GM06990 (cell line): ENCODE results near the gene TACR2.
A peak's percentile ranks its signal among the peaks of the same experiment; 100 is the strongest.

ENCODE experiments used
- DNase-seq: peaks from one replicate; pipeline ENCODE4 v3.0.0-alpha.2; 2011; ENCODE audit not compliant: insufficient read length; ENCODE audit errors: extremely low read depth
- H3K27me3 ChIP-seq: replicated peaks from 2 replicates; pipeline ENCODE4 v1.6.0; 2011; ENCODE audit warnings: low read length; ENCODE audit not compliant: control insufficient read depth, insufficient read depth
- H3K36me3 ChIP-seq: 2 replicates; pipeline ENCODE4 v1.5.1; 2011; ENCODE audit warnings: low read length; ENCODE audit not compliant: control insufficient read depth, insufficient read depth
- H3K4me3 ChIP-seq: replicated peaks from 2 replicates; pipeline ENCODE4 v1.5.1; 2011; ENCODE audit warnings: low read depth, mild to moderate bottlenecking, control low read depth, low read length
- CTCF ChIP-seq: IDR thresholded peaks from 2 replicates; pipeline ENCODE4 v1.5.1; 2011; ENCODE audit warnings: low read length, control low read depth, mild to moderate bottlenecking, inconsistent platforms; ENCODE audit not compliant: insufficient read depth, poor library complexity, severe bottlenecking

The TACR2 gene

GRCh38 chr10:69415951-69416350 is 767 bp downstream of the TACR2 start:
- no peaks in the 10 kb centered on the region for H3K36me3 ChIP-seq
- TF ChIP-seq CTCF, result no peak
- H3K4me3 ChIP-seq, result no peak overlapping the region
- no peak for DNase-seq
- H3K27me3 ChIP-seq, result no peaks in the 10 kb centered on the region; the same call in 1 of the 2 replicates

- Histone ChIP-seq H3K27me3 (no peaks in the 10 kb centered on the region; the same call in 1 of the 2 replicates), H3K4me3 (no peak overlapping the region), H3K36me3 (no peaks in the 10 kb centered on the region)
- TF ChIP-seq CTCF, result no peak
- DNase-seq, result no peak
Measured at GRCh38 chr10:69415049-69415448, 1.7 kb downstream of the TACR2 start.

GRCh38 chr10:69414036-69415018 is 2.4 kb downstream of the TACR2 start:
- Histone ChIP-seq H3K4me3 (no peak overlapping the region), H3K36me3 (no peaks in the 10 kb centered on the region), H3K27me3 (no peaks in the 10 kb centered on the region; the same call in 1 of the 2 replicates)
- DNase-seq, result no peak
- TF ChIP-seq CTCF, result no peak

GRCh38 chr10:69413221-69413865 is 3.4 kb downstream of the TACR2 start:
- DNase-seq, result no peak
- TF ChIP-seq CTCF, result peak; percentile 64
- H3K36me3 ChIP-seq, result no peaks in the 10 kb centered on the region
- H3K4me3 ChIP-seq, result no peak overlapping the region
- no peaks in the 10 kb centered on the region; the same call in 1 of the 2 replicates for H3K27me3 ChIP-seq

- no peak for DNase-seq
- H3K27me3 ChIP-seq, result no peaks in the 10 kb centered on the region; the same call in 1 of the 2 replicates
- no peaks in the 10 kb centered on the region for H3K36me3 ChIP-seq
- TF ChIP-seq CTCF, result no peak
- H3K4me3 ChIP-seq, result no peak overlapping the region
Measured at GRCh38 chr10:69412232-69412790, 4.4 kb downstream of the TACR2 start.
